GM12864 (cell line): ENCODE measurements around the gene C13orf42.
"Not testable (repeated sequence)": the region's sequence is repeated elsewhere in the genome, so short reads cannot be mapped to it uniquely, and the experiment has no call there.

Experiments used
- DNase-seq: peaks from one replicate; pipeline ENCODE4 v3.0.0-alpha.2; 2011; ENCODE audit warnings: low read depth
- H3K4me3 ChIP-seq: 2 replicates; pipeline ENCODE4 v1.5.1; 2011; ENCODE audit warnings: mild to moderate bottlenecking, low read depth, low read length, control low read depth
- CTCF ChIP-seq: IDR thresholded peaks from 2 replicates; pipeline ENCODE4 v1.5.1; 2011; ENCODE audit warnings: low read depth, mild to moderate bottlenecking, moderate library complexity, low read length, control low read depth, inconsistent platforms; ENCODE audit errors: missing control alignments

Gene C13orf42

GRCh38 chr13:51083706-51084105 lies 27.4 kb downstream of the C13orf42 start:
- DNase-seq: no peak
- no peak for TF ChIP-seq CTCF
- no peak overlapping the region for H3K4me3 ChIP-seq

- not testable (repeated sequence) for H3K4me3 ChIP-seq, DNase-seq
Measured at GRCh38 chr13:51080478-51081065, 30.5 kb downstream of the C13orf42 start.

GRCh38 chr13:51071493-51071892 lies 39.6 kb downstream of the C13orf42 start:
- TF ChIP-seq CTCF: no peak
- no peak overlapping the region for H3K4me3 ChIP-seq
- DNase-seq: no peak

GRCh38 chr13:51070005-51070649 lies 40.9 kb downstream of the C13orf42 start:
- no peak overlapping the region for H3K4me3 ChIP-seq
- DNase-seq: peak; percentile 57
- TF ChIP-seq CTCF: peak; percentile 96

- DNase-seq: no peak
- no peak overlapping the region for H3K4me3 ChIP-seq
- TF ChIP-seq CTCF: no peak
Measured at GRCh38 chr13:51068501-51068900, 42.6 kb downstream of the C13orf42 start.

GRCh38 chr13:51067706-51068105 lies 43.4 kb downstream of the C13orf42 start:
- TF ChIP-seq CTCF: no peak
- no peak for DNase-seq
- no peak overlapping the region for H3K4me3 ChIP-seq

GRCh38 chr13:51067210-51067701 lies 43.8 kb downstream of the C13orf42 start:
- no peak for TF ChIP-seq CTCF
- no peak for DNase-seq
- no peak overlapping the region for H3K4me3 ChIP-seq
